WTC11 (cell line): ENCODE data around the gene ARHGAP40. TPM values are rescaled to one million over a fixed set of nuclear protein-coding genes. Genes with fewer than 3 reads are reported as not detected.

Experiments used
- ATAC-seq: fragments of 200-7000 bp; cut with Tn5 transposase; 2 replicates; pipeline ENCODE4 v1.10.0; 2021; ENCODE audit warnings: mild to moderate bottlenecking, moderate library complexity
- CTCF ChIA-PET: fragments of 300-600 bp; sonication (Branson Sonifier 250); formaldehyde crosslinking; loops from one replicate; lab custom pipeline; 2021; ENCODE audit warnings: antibody characterized with exemption; lab: Charles Lee
- POLR2A ChIA-PET: fragments of 350-600 bp; sonication (Branson Sonifier 250); formaldehyde crosslinking; loops from one replicate; lab custom pipeline; 2021; ENCODE audit warnings: antibody characterized with exemption; lab: Charles Lee
- DNase-seq: peaks from one replicate; pipeline ENCODE4 v3.0.0; 2021; ENCODE audit warnings: low spot score
- H3K27ac Mint-ChIP-seq: 2 replicates; pipeline ENCODE4 v1.8.0; 2021; ENCODE audit warnings: mixed read lengths
- H3K27me3 Mint-ChIP-seq: 2 replicates; pipeline ENCODE4 v1.8.0; 2021; ENCODE audit warnings: low read depth, mild to moderate bottlenecking, moderate library complexity, mixed read lengths
- H3K36me3 Mint-ChIP-seq: 2 replicates; pipeline ENCODE4 v1.8.0; 2021; ENCODE audit warnings: mixed read lengths
- H3K4me1 Mint-ChIP-seq: 2 replicates; pipeline ENCODE4 v1.8.0; 2022; ENCODE audit warnings: mixed read lengths
- H3K4me3 Mint-ChIP-seq: 2 replicates; pipeline ENCODE4 v1.8.0; 2021; ENCODE audit warnings: mild to moderate bottlenecking, moderate library complexity, mixed read lengths
- H3K9me3 Mint-ChIP-seq: 2 replicates; pipeline ENCODE4 v1.8.0; 2021; ENCODE audit warnings: mixed read lengths
- AFF4 ChIP-seq: sonication (generic); formaldehyde crosslinking; IDR thresholded peaks from 2 replicates; pipeline ENCODE4 v1.8.1; 2023; ENCODE audit warnings: mild to moderate bottlenecking, missing genetic modification reagents, borderline replicate concordance
- ARID4B ChIP-seq: sonication (generic); formaldehyde crosslinking; IDR thresholded peaks from 2 replicates; pipeline ENCODE4 v1.8.0; 2023; ENCODE audit warnings: missing genetic modification reagents, mild to moderate bottlenecking, borderline replicate concordance
- CDX4 ChIP-seq: fragments of 250-450 bp; sonication (Bioruptor Pico); IDR thresholded peaks from 2 replicates; pipeline ENCODE4 v1.9.0; 2021; ENCODE audit warnings: moderate library complexity, mild to moderate bottlenecking, inconsistent platforms, borderline replicate concordance
- EMX1 ChIP-seq: fragments of 250-450 bp; sonication (Bioruptor Pico); IDR thresholded peaks from 2 replicates; pipeline ENCODE4 v1.8.0; 2021; ENCODE audit warnings: mild to moderate bottlenecking
- ETV6 ChIP-seq: sonication (generic); formaldehyde crosslinking; IDR thresholded peaks from 2 replicates; pipeline ENCODE4 v1.8.1; 2022; ENCODE audit warnings: mild to moderate bottlenecking, missing genetic modification reagents
- FOXJ3 ChIP-seq: sonication (generic); formaldehyde crosslinking; IDR thresholded peaks from 2 replicates; pipeline ENCODE4 v1.9.0; 2021; ENCODE audit warnings: missing genetic modification reagents, mild to moderate bottlenecking, borderline replicate concordance
- FOXP1 ChIP-seq: sonication (generic); formaldehyde crosslinking; IDR thresholded peaks from 2 replicates; pipeline ENCODE4 v1.8.0; 2022; ENCODE audit warnings: missing genetic modification reagents, mild to moderate bottlenecking, moderate library complexity, borderline replicate concordance
- GABPB1 ChIP-seq: sonication (generic); formaldehyde crosslinking; IDR thresholded peaks from 2 replicates; pipeline ENCODE4 v1.8.1; 2023; ENCODE audit warnings: mild to moderate bottlenecking, missing genetic modification reagents
- GRHL2 ChIP-seq: fragments of 250-450 bp; sonication (Bioruptor Pico); IDR thresholded peaks from 2 replicates; pipeline ENCODE4 v1.8.0; 2022; ENCODE audit warnings: mild to moderate bottlenecking, moderate library complexity; ENCODE audit not compliant: insufficient replicate concordance, severe bottlenecking
- IRF2 ChIP-seq: sonication (generic); formaldehyde crosslinking; IDR thresholded peaks from 2 replicates; pipeline ENCODE4 v1.8.0; 2022; ENCODE audit warnings: low read depth, missing genetic modification reagents, borderline replicate concordance
- JUN ChIP-seq: sonication (generic); formaldehyde crosslinking; IDR thresholded peaks from 2 replicates; pipeline ENCODE4 v1.8.0; 2023; ENCODE audit warnings: mild to moderate bottlenecking, missing genetic modification reagents
- NFE2L1 ChIP-seq: sonication (generic); formaldehyde crosslinking; IDR thresholded peaks from 2 replicates; pipeline ENCODE4 v1.8.1; 2023; ENCODE audit warnings: missing genetic modification reagents
- NR2C2 ChIP-seq: sonication (generic); formaldehyde crosslinking; IDR thresholded peaks from 2 replicates; pipeline ENCODE4 v1.8.0; 2022; ENCODE audit warnings: mild to moderate bottlenecking, missing genetic modification reagents
- PREB ChIP-seq: sonication (generic); formaldehyde crosslinking; IDR thresholded peaks from 2 replicates; pipeline ENCODE4 v1.8.1; 2022; ENCODE audit warnings: mild to moderate bottlenecking, missing genetic modification reagents, moderate library complexity, borderline replicate concordance
- PRRX2 ChIP-seq: fragments of 250-450 bp; sonication (Bioruptor Pico); IDR thresholded peaks from 2 replicates; pipeline ENCODE4 v1.8.0; 2021; ENCODE audit warnings: mild to moderate bottlenecking
- SMAD4 ChIP-seq: sonication (generic); formaldehyde crosslinking; IDR thresholded peaks from 2 replicates; pipeline ENCODE4 v1.8.0; 2022; ENCODE audit warnings: mild to moderate bottlenecking, missing genetic modification reagents
- USF2 ChIP-seq: sonication (generic); formaldehyde crosslinking; IDR thresholded peaks from 2 replicates; pipeline ENCODE4 v1.8.1; 2023; ENCODE audit warnings: mild to moderate bottlenecking, missing genetic modification reagents, moderate library complexity
- ZBTB21 ChIP-seq: sonication (generic); formaldehyde crosslinking; IDR thresholded peaks from 2 replicates; pipeline ENCODE4 v1.8.1; 2023; ENCODE audit warnings: mild to moderate bottlenecking, missing genetic modification reagents, borderline replicate concordance
- ZBTB43 ChIP-seq: sonication (generic); formaldehyde crosslinking; IDR thresholded peaks from 2 replicates; pipeline ENCODE4 v1.8.1; 2023; ENCODE audit warnings: mild to moderate bottlenecking, missing genetic modification reagents
- ZNF121 ChIP-seq: sonication (generic); formaldehyde crosslinking; IDR thresholded peaks from 2 replicates; pipeline ENCODE4 v1.8.0; 2023; ENCODE audit warnings: missing genetic modification reagents
- ZNF512 ChIP-seq: sonication (generic); formaldehyde crosslinking; IDR thresholded peaks from 2 replicates; pipeline ENCODE4 v1.8.1; 2022; ENCODE audit warnings: missing genetic modification reagents, borderline replicate concordance
- total RNA-seq: library from RNA; stranded (reverse); gene quantifications from 3 replicates; pipeline ENCODE4 v1.2.3, GENCODE V29; 2021

The ARHGAP40 gene
- total RNA-seq, 1 experiment from 2014 or later, result 0.72 TPM

- peak; percentile 83 for ATAC-seq
- no peak for TF ChIP-seq ZBTB21
- TF ChIP-seq ZNF121 (CRISPR knock-in tag), result no peak
- TF ChIP-seq GRHL2 (CRISPR knock-in tag), result no peak
- TF ChIP-seq FOXP1 (CRISPR knock-in tag), result no peak
- no peak for TF ChIP-seq SMAD4 (CRISPR knock-in tag)
- no peak for TF ChIP-seq ZNF512 (CRISPR knock-in tag)
- no peak for TF ChIP-seq FOXJ3 (CRISPR knock-in tag)
- no peak for TF ChIP-seq ETV6 (CRISPR knock-in tag)
- no peak for TF ChIP-seq IRF2
- TF ChIP-seq GABPB1 (CRISPR knock-in tag), result no peak
- peaks cover 6% of the 10 kb centered on the region for H3K9me3 Mint-ChIP-seq
- POLR2A ChIA-PET, result interaction anchor here (0.6 to 1.8 kb wide), 4 partner anchors 64 to 429 kb away, joined by 3 to 5 read pairs (median 3); no protein-coding TSS in a partner anchor
- peak; percentile 56 for DNase-seq
- H3K4me3 Mint-ChIP-seq, result no peak overlapping the region
- no peak overlapping the region for H3K27ac Mint-ChIP-seq
- H3K4me1 Mint-ChIP-seq, result peaks cover 17% of the 10 kb centered on the region
- peaks cover 5% of the 10 kb centered on the region for H3K27me3 Mint-ChIP-seq
- CTCF ChIA-PET, result interaction anchor here (0.6 to 6.3 kb wide), 29 partner anchors 10 to 400 kb away, joined by 3 to 188 read pairs (median 4); partner anchors contain the start of genes ACTR5, ADIG, DHX35 and PPP1R16B
- no peaks in the 10 kb centered on the region for H3K36me3 Mint-ChIP-seq
Observed at GRCh38 chr20:38649275-38649891, 47.8 kb downstream of the ARHGAP40 start.

- CTCF ChIA-PET, result interaction anchor here (0.7 to 6.3 kb wide), 24 partner anchors 9 to 312 kb away, joined by 3 to 188 read pairs (median 4); partner anchors contain the start of genes ACTR5, DHX35, PPP1R16B and SLC32A1
- no peak for ATAC-seq
- POLR2A ChIA-PET, result interaction anchor here (0.6 to 1.8 kb wide), 3 partner anchors 64 to 428 kb away, joined by 3 to 5 read pairs (median 3); no protein-coding TSS in a partner anchor
- H3K9me3 Mint-ChIP-seq, result peaks cover 6% of the 10 kb centered on the region
- no peak for DNase-seq
- H3K36me3 Mint-ChIP-seq, result no peaks in the 10 kb centered on the region
- peaks cover 17% of the 10 kb centered on the region for H3K4me1 Mint-ChIP-seq
- H3K4me3 Mint-ChIP-seq, result no peak overlapping the region
- H3K27me3 Mint-ChIP-seq, result peaks cover 10% of the 10 kb centered on the region
- H3K27ac Mint-ChIP-seq, result no peak overlapping the region
- TF ChIP-seq PRRX2 (CRISPR knock-in tag) (no peak), NR2C2 (CRISPR knock-in tag) (no peak), CDX4 (CRISPR knock-in tag) (no peak), ARID4B (CRISPR knock-in tag) (no peak), USF2 (no peak), AFF4 (CRISPR knock-in tag) (no peak), JUN (CRISPR knock-in tag) (no peak), PREB (no peak), ZBTB43 (CRISPR knock-in tag) (no peak), EMX1 (no peak), NFE2L1 (CRISPR knock-in tag) (no peak)
Observed at GRCh38 chr20:38650010-38650409, 48.4 kb downstream of the ARHGAP40 start.
